Neural cell (in vitro differentiated cells): Measurements from ENCODE around the gene SMR3B.

ENCODE experiments used
- EP300 ChIP-seq: fragments of 450-650 bp; conservative IDR thresholded peaks from 2 replicates; pipeline ENCODE4 v1.6.1; 2014; ENCODE audit warnings: antibody characterized with exemption, mild to moderate bottlenecking, moderate library complexity; ENCODE audit not compliant: poor library complexity, severe bottlenecking
- EZH2 ChIP-seq: fragments of 200-600, 300-800 bp; shearing (Covaris generic), sonication (generic); IDR thresholded peaks from 2 replicates; pipeline ENCODE4 v1.6.1; 2014; ENCODE audit warnings: antibody characterized with exemption, low read length, borderline replicate concordance, mild to moderate bottlenecking; ENCODE audit not compliant: insufficient read depth, poor library complexity, severe bottlenecking
- MXI1 ChIP-seq: fragments of 450-650 bp; conservative IDR thresholded peaks from 2 replicates; pipeline ENCODE4 v1.6.1; 2014; ENCODE audit warnings: antibody characterized with exemption, mild to moderate bottlenecking; ENCODE audit not compliant: poor library complexity, severe bottlenecking
- POLR2AphosphoS5 ChIP-seq: IDR thresholded peaks from 2 replicates; pipeline ENCODE4 v1.6.1; 2012
- RAD21 ChIP-seq: fragments of 450-650 bp; conservative IDR thresholded peaks from 2 replicates; pipeline ENCODE4 v1.6.1; 2014; ENCODE audit warnings: antibody characterized with exemption, mild to moderate bottlenecking, moderate library complexity
- TAF1 ChIP-seq: IDR thresholded peaks from 2 replicates; pipeline ENCODE4 v1.6.1; 2012; ENCODE audit warnings: low read depth
- TF ChIP-seq, protein P1 (sequence below): fragments of 450-650 bp; IDR thresholded peaks from 2 replicates; pipeline ENCODE4 v1.5.1; 2014; ENCODE audit warnings: antibody characterized with exemption, mild to moderate bottlenecking, moderate library complexity; ENCODE audit not compliant: poor library complexity, severe bottlenecking

- TF ChIP-seq, protein P1, sequence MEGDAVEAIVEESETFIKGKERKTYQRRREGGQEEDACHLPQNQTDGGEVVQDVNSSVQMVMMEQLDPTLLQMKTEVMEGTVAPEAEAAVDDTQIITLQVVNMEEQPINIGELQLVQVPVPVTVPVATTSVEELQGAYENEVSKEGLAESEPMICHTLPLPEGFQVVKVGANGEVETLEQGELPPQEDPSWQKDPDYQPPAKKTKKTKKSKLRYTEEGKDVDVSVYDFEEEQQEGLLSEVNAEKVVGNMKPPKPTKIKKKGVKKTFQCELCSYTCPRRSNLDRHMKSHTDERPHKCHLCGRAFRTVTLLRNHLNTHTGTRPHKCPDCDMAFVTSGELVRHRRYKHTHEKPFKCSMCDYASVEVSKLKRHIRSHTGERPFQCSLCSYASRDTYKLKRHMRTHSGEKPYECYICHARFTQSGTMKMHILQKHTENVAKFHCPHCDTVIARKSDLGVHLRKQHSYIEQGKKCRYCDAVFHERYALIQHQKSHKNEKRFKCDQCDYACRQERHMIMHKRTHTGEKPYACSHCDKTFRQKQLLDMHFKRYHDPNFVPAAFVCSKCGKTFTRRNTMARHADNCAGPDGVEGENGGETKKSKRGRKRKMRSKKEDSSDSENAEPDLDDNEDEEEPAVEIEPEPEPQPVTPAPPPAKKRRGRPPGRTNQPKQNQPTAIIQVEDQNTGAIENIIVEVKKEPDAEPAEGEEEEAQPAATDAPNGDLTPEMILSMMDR, result no peak
- TF ChIP-seq TAF1, result no peak
- TF ChIP-seq POLR2AphosphoS5, result no peak
- no peak for TF ChIP-seq RAD21
- TF ChIP-seq EP300, result no peak
- no peak for TF ChIP-seq EZH2
- no peak for TF ChIP-seq MXI1
Observed at GRCh38 chr4:70337886-70338420, 45.0 kb upstream of the SMR3B start.
